ENCODE data around the gene HNRNPAB.

Gene HNRNPAB

DNA sequence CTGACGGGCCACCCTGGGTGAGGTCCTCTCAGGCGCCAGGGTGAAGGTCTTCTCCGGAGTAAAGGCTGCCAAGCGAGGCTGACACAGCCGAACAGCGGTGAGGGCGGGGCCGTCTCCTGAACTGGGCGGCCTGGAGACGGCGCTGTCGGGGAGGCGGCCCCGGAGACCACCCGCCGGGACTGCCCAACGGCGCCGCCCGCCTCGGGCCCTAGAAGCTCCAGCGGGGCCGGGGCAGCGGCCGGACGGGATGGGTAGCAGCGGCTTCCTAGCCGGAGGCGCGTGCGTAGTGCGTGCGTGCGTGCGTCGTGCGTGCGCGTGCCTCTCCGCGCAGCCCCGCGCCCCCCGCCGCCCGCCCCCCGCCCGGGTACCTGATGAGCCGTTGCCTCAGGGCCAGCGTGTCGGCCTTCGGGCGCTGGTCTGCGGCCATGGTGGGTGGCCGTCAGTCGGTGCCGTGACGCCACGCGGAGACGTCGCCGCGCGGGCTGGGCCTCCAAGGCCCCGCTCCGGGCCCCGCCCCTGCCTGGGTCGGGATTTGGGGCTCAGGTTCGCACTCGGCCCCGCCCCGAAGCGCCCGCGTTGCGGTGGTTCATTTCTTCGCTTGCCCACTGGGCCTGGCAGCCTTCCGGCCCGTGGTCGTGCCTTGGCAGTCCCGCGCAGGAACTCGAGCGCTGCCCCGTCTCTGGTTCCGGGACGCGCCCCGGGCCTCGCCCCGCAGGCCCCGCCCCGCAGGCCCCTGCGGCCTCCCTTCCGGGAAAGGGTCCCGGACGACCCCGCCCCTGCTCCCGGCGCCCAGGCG is 28.0 kb downstream of the HNRNPAB start, which contains the start of gene PHYKPL:
PHYKPL (minus strand) TSS at position 679 of the 796 bp plus-strand sequence; CDS start at position 427, 252 bp downstream.
- Histone ChIP-seq H3K4me3 (ENCODE audit: low read depth, low read length) (peak within 1 kb of the TSS; percentile 68), H3K9me3 (ENCODE audit: control insufficient read depth, low read length) (no peaks in the 10 kb centered on the region), H3K27me3 (ENCODE audit: control insufficient read depth, insufficient read depth, low read length) (no peaks in the 10 kb centered on the region), H3K9ac (peak within 1 kb of the TSS; percentile 63), H3K4me1 (peaks cover 7% of the 10 kb centered on the region), H3K36me3 (ENCODE audit: control insufficient read depth, insufficient read depth, low read length) (no peaks in the 10 kb centered on the region), H3K79me2 (no peaks in the 10 kb centered on the region), H3K27ac (peak within 1 kb of the TSS; percentile 74), H3K4me2 (ENCODE audit: low read length) (peak within 1 kb of the TSS; percentile 72), H2AFZ (peak within 1 kb of the TSS; percentile 99)
- TF ChIP-seq CTCF (IDR thresholded peaks at IDR 0.05), result no peak

DNA sequence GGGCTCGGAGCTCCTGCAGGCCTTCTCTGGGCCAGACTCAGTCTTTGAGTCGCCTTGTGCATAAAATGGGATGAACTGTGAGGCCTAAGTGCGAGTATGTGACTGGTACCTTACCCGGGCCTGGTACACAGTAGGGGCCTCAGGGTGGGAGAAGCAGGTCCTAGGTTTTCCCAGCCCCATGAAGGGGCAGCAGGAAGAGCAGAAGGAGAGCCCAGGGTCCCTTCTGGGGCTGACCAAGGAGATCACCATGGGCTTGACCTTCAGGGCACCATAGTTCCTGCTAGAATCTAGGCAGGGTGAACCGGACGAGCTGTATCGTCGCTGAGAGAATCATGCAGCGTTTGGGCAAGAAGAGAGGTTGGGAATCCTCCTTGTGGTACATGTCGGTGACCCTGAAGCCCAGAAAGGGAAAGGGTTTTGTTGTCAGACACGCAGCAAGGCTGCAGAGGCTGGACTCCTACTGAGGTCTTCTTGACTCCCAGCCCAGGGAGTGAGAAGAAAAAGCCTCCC is 28.6 kb downstream of the HNRNPAB start:
- Histone ChIP-seq H3K4me3 (ENCODE audit: low read depth, low read length) (peak overlapping the region; percentile 68), H3K4me1 (peaks cover 7% of the 10 kb centered on the region)

DNA sequence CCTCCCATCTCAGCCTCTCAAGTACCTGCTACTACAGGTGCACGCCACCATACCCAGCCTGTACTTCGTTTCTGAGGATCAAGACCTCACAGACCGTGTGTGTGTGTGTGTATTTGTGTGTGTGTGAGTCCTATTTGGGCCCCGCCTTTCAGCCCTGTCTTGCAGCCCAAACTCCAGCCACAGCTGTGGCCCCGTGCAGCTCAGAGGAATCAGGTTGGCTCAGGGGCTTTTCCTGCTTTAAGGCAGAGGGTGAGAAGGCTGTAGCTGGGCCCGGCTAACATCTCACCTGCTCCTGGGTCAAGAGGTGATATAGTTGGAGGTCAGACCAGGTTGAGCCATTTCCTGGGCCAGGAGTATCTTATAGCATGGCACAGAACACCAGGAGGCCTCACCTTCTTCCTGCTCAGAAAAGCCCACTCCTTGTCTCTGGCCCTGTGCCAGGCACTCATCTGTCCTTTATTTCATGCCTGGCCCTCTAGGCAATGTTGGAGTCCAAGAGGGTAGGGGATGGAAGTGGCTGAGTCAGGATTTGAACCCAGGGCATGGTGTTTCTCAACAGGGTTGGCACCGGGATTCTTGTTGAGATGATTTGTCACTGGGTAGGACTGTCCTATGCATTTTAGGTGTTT is 29.9 kb downstream of the HNRNPAB start:
- Histone ChIP-seq H2AFZ (peak overlapping the region; percentile 47), H3K27me3 (ENCODE audit: control insufficient read depth, insufficient read depth, low read length) (no peaks in the 10 kb centered on the region), H3K79me2 (no peaks in the 10 kb centered on the region), H3K4me3 (ENCODE audit: low read depth, low read length) (no peak overlapping the region), H3K4me1 (peaks cover 7% of the 10 kb centered on the region), H3K4me2 (ENCODE audit: low read length) (no peak overlapping the region), H3K36me3 (ENCODE audit: control insufficient read depth, insufficient read depth, low read length) (no peaks in the 10 kb centered on the region), H3K9ac (no peak overlapping the region), H3K9me3 (ENCODE audit: control insufficient read depth, low read length) (no peaks in the 10 kb centered on the region), H3K27ac (no peak overlapping the region)
- TF ChIP-seq CTCF (IDR thresholded peaks at IDR 0.05), result no peak

More for the DNA sequence above, 28.6 kb downstream of the HNRNPAB start:
- Histone ChIP-seq H3K27me3 (ENCODE audit: control insufficient read depth, insufficient read depth, low read length) (no peaks in the 10 kb centered on the region), H3K36me3 (ENCODE audit: control insufficient read depth, insufficient read depth, low read length) (no peaks in the 10 kb centered on the region), H3K27ac (peak overlapping the region; percentile 74), H3K4me2 (ENCODE audit: low read length) (peak overlapping the region; percentile 72), H3K79me2 (no peaks in the 10 kb centered on the region), H3K9me3 (ENCODE audit: control insufficient read depth, low read length) (no peaks in the 10 kb centered on the region), H3K9ac (peak overlapping the region; percentile 63), H2AFZ (peak overlapping the region; percentile 99)
- TF ChIP-seq CTCF (IDR thresholded peaks at IDR 0.05), result no peak

GRCh38 chr5:178234750-178235587 is 30.6 kb downstream of the HNRNPAB start:
- Histone ChIP-seq H3K4me1 (peaks cover 7% of the 10 kb centered on the region), H3K36me3 (ENCODE audit: control insufficient read depth, insufficient read depth, low read length) (no peaks in the 10 kb centered on the region), H3K79me2 (no peaks in the 10 kb centered on the region), H3K27me3 (ENCODE audit: control insufficient read depth, insufficient read depth, low read length) (no peaks in the 10 kb centered on the region), H3K9ac (no peak overlapping the region), H3K9me3 (ENCODE audit: control insufficient read depth, low read length) (no peaks in the 10 kb centered on the region), H3K4me2 (ENCODE audit: low read length) (no peak overlapping the region), H3K27ac (no peak overlapping the region), H2AFZ (peak overlapping the region; percentile 47), H3K4me3 (ENCODE audit: low read depth, low read length) (no peak overlapping the region)
- peak; percentile 57 for TF ChIP-seq CTCF (IDR thresholded peaks at IDR 0.05)
